Thyroid gland (tissue), 4 donors: ENCODE measurements around the gene GAS7. TPM values are rescaled to one million over a fixed set of nuclear protein-coding genes. Genes with fewer than 3 reads are reported as not detected.

Source experiments
- DNase-seq, 2 donors: peaks; one replicate each; pipeline ENCODE4 v3.0.0-alpha.2; 2019
- H3K27ac ChIP-seq, 3 donors: fragments of 200-600 bp; sonication (generic); 1 replicate in 2 of 3; 2 replicates in 1 of 3; pipeline ENCODE4 v1.5.1; 2016 to 2019; ENCODE audit warnings: mild to moderate bottlenecking in 1 of 3, moderate library complexity in 1 of 3
- H3K27me3 ChIP-seq: fragments of 200-600 bp; sonication (generic); one replicate; pipeline ENCODE4 v1.5.1; 2019
- H3K36me3 ChIP-seq, 2 donors: fragments of 200-600 bp; sonication (generic); one replicate each; pipeline ENCODE4 v1.5.1; 2016 to 2019
- H3K4me1 ChIP-seq, 2 donors: fragments of 200-600 bp; sonication (generic); one replicate each; pipeline ENCODE4 v1.5.1; 2017 to 2019
- H3K4me3 ChIP-seq, 3 donors: fragments of 200-600 bp; sonication (generic); replicated peaks in 1 of 3; 1 replicate in 2 of 3; 2 replicates in 1 of 3; pipeline ENCODE4 v1.5.1; 2016; ENCODE audit warnings: mild to moderate bottlenecking in 1 of 3
- H3K9me3 ChIP-seq: fragments of 200-600 bp; sonication (generic); one replicate; pipeline ENCODE4 v1.5.1; 2017
- CTCF ChIP-seq, 6 experiments: fragments of 200-600 bp in 3 of 6; fragments of 450-650 bp in 3 of 6; sonication (generic) in 3 of 6; IDR thresholded peaks; one replicate each; pipeline ENCODE4 v1.5.1; 2016 to 2019; ENCODE audit warnings: antibody characterized with exemption in 6 of 6, mild to moderate bottlenecking in 2 of 6, inconsistent platforms in 1 of 6, moderate library complexity in 1 of 6
- POLR2A ChIP-seq, 2 donors: fragments of 450-650 bp; IDR thresholded peaks; one replicate each; pipeline ENCODE4 v1.6.1; 2017; ENCODE audit warnings: antibody characterized with exemption in 2 of 2, mild to moderate bottlenecking in 2 of 2, moderate library complexity in 1 of 2
- WGBS, 2 donors: methylation state at CpG; one replicate each; pipeline ENCODE4 v1.1.5; 2017; 5-methylcytosine and 5-hydroxymethylcytosine counted together
- intact Hi-C: fragments of 100-400 bp; cut with DNase I; formaldehyde crosslinking; loops from one replicate; pipeline ENCODE4 v1.15.1; 2023
- total RNA-seq, 4 donors: library from RNA; depleted of rRNA; stranded (reverse); fragments of >200 nt; gene quantifications; one replicate each; pipeline ENCODE4 v1.2.3, GENCODE V29; 2016

GAS7 gene
- total RNA-seq, 4 donors from 2014 or later = 7.5 to 30.3 (median 24.1) TPM

- Histone ChIP-seq H3K27ac (no peak overlapping the region), H3K36me3 (no peaks in the 10 kb centered on the region), H3K27me3 (no peaks in the 10 kb centered on the region), H3K4me3 (no peak overlapping the region), H3K4me1 (no peaks in the 10 kb centered on the region), H3K9me3 (no peaks in the 10 kb centered on the region)
- no peak for DNase-seq
- no peak for TF ChIP-seq CTCF (IDR thresholded peaks at IDR 0.05)
- no peak for TF ChIP-seq POLR2A (IDR thresholded peaks at IDR 0.05)
- 83 to 84% methylated on average over 11 to 15 of the region's 15 CpGs for WGBS, 2 donors
- intact Hi-C loops = no loop called here
Measured at GRCh38 chr17:10034719-10035475, 163.5 kb downstream of the GAS7 start.

GRCh38 chr17:10033959-10034358 is 164.4 kb downstream of the GAS7 start:
- no peaks in the 10 kb centered on the region for H3K36me3 ChIP-seq
- WGBS, 2 donors = 88 to 89% methylated on average over 8 of the region's 8 CpGs
- no peak overlapping the region for H3K4me3 ChIP-seq
- no peaks in the 10 kb centered on the region for H3K27me3 ChIP-seq
- DNase-seq = no peak
- H3K9me3 ChIP-seq = no peaks in the 10 kb centered on the region
- no peak overlapping the region for H3K27ac ChIP-seq
- TF ChIP-seq CTCF (IDR thresholded peaks at IDR 0.05) (no peak), POLR2A (IDR thresholded peaks at IDR 0.05) (no peak)
- intact Hi-C loops = no loop called here
- no peaks in the 10 kb centered on the region for H3K4me1 ChIP-seq

- no peak for DNase-seq
- 77 to 91% methylated on average over 10 of the region's 10 CpGs for WGBS, 2 donors
- intact Hi-C loops = no loop called here
- TF ChIP-seq POLR2A (IDR thresholded peaks at IDR 0.05) (no peak), CTCF (IDR thresholded peaks at IDR 0.05) (no peak)
- no peaks in the 10 kb centered on the region for H3K4me1 ChIP-seq
- no peaks in the 10 kb centered on the region for H3K9me3 ChIP-seq
- H3K36me3 ChIP-seq = no peaks in the 10 kb centered on the region
- no peak overlapping the region for H3K27ac ChIP-seq
- H3K4me3 ChIP-seq = no peak overlapping the region
- H3K27me3 ChIP-seq = no peaks in the 10 kb centered on the region
Measured at GRCh38 chr17:10033449-10033848, 165.0 kb downstream of the GAS7 start.

- Histone ChIP-seq H3K27ac (no peak overlapping the region), H3K4me3 (no peak overlapping the region), H3K4me1 (no peaks in the 10 kb centered on the region), H3K36me3 (no peaks in the 10 kb centered on the region), H3K27me3 (no peaks in the 10 kb centered on the region), H3K9me3 (no peaks in the 10 kb centered on the region)
- TF ChIP-seq CTCF (IDR thresholded peaks at IDR 0.05) (no peak), POLR2A (IDR thresholded peaks at IDR 0.05) (no peak)
- DNase-seq = no peak
- intact Hi-C loops = no loop called here
- 66 to 74% methylated on average over 6 of the region's 6 CpGs for WGBS, 2 donors
Measured at GRCh38 chr17:10032118-10032852, 166.1 kb downstream of the GAS7 start.

- Histone ChIP-seq H3K9me3 (no peaks in the 10 kb centered on the region), H3K27me3 (no peaks in the 10 kb centered on the region), H3K27ac (no peak overlapping the region), H3K36me3 (no peaks in the 10 kb centered on the region), H3K4me1 (no peaks in the 10 kb centered on the region), H3K4me3 (no peak overlapping the region)
- no peak for DNase-seq
- WGBS, 2 donors = 92 to 94% methylated on average over 11 of the region's 11 CpGs
- intact Hi-C loops = no loop called here
- no peak for TF ChIP-seq CTCF (IDR thresholded peaks at IDR 0.05)
- no peak for TF ChIP-seq POLR2A (IDR thresholded peaks at IDR 0.05)
Measured at GRCh38 chr17:10031606-10032005, 166.8 kb downstream of the GAS7 start.
